Measurements from ENCODE around the gene IDH3G.

The IDH3G gene

DNA sequence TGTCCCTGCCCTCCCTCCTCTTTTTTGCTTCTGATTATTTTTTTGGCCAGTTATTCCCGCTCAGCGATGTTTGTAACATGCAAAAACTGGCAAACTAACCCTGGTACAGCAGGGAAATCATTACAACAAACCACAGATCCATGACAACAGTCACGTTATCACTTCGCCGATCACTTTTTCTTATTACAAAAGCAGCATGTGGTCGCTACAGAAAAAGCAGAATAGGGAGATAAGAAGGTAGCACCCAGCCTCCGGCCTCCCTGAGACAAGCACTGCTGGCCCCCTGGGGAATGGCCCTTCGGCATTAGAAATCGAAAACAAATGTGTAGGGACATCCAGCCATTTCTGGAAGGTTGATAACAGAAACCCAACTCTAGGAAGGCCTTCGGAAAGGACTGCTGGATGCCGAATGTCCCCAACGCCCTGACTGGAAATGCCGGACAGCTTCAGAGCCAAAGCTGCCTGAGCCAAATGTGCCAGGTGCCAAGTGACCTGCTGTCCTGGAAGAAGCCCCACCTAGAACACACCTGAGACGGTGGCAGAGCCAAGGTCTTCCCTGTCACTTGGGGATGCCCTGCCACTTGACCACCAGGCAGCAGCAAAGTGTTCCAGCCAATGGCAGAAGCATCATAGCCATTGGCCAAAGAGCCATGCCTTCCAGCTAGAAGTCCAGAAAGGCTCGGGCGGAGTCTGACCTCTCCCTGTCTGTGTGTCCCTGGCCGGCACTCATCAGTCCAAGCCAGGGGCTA lies 2.9 kb downstream of the IDH3G start:
- DNase-seq = no peak

- no peak for DNase-seq
These were observed 4.5 kb downstream of the IDH3G start for GRCh38 chrX:153789654-153790053.

GRCh38 chrX:153786669-153787068 lies 7.5 kb downstream of the IDH3G start:
- no peak for DNase-seq

GRCh38 chrX:153784325-153784967 lies 9.7 kb downstream of the IDH3G start:
- no peak for DNase-seq

DNA sequence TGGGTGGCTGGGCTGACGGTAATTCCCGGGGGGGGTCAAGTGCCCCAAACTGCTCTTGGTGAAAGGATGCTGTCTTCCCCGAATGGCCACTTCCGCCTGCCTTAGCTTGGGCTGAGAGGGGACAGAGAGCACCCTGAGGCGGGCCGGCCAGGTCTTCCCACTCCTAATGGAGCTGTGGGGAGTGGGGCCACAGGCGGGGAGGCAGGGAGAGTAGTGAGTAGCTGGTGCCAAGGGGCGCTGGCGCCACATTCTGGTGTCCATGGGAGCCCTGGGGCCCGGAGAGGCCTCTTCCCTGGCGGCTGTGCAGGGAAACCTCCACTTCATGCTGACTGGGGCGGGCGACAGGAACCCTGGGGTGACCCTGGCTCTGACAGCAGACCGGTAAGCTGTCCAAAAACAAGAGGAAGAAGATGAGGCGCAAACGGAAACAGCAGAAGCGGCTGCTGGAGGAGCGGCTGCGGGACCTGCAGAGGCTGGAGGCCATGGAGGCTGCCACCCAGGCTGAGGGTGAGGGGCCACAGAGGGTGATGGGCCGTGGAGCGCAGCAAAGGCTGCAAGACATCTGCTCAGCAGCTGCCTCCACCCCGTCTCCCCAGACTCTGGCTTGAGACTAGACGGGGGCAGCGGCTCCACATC lies 10.7 kb downstream of the IDH3G start:
- no peak for DNase-seq

DNA sequence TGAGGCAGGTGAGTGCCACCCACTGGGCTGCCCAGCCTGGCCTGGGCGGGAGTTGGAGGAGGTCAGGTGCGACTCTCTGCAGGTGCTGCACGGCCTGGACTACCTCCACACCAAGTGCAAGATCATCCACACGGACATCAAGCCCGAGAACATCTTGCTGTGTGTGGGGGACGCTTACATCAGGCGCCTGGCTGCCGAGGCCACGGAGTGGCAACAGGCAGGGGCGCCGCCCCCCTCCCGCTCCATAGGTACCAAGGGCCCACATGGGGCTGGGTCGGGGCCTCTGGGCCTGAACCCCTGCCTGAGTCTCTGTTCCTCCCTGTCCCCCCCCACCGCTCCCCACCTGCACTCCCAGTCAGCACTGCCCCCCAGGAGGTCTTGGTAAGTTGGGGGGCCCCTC lies 11.3 kb downstream of the IDH3G start:
- no peak for DNase-seq

DNA sequence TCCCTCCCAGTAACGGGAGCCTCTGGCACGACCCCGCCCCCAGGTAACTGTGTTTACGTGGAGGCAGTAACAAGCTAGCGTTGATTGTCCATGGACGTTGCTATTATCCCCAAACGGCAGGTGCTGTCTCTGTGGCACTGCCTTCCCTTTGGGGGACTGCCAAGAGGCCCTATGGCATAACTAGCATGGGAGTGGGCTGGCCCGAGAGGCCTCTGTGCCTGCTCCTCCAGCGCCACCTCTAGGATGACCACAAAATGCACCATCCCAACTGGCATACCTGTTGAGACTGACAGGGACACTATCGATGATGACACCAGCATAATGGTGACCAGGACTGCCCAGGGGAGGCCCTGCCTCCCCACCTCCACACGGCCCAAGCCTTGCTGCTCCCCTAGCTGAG lies 11.9 kb downstream of the IDH3G start:
- DNase-seq = no peak

- DNase-seq = no peak
These were observed 12.6 kb downstream of the IDH3G start for GRCh38 chrX:153781428-153782047.

GRCh38 chrX:153780678-153781427 lies 13.3 kb downstream of the IDH3G start, which contains the start of gene SRPK3:
Gene SRPK3 (plus strand): TSS chrX:153781041. CDS start chrX:153781087, 46 bp downstream.
- peak; percentile 5 for DNase-seq

- DNase-seq = no peak
These were observed 14.1 kb downstream of the IDH3G start for GRCh38 chrX:153779891-153780677.

GRCh38 chrX:153778684-153779101 lies 15.5 kb downstream of the IDH3G start:
- DNase-seq = no peak

GRCh38 chrX:153778181-153778580 lies 16.0 kb downstream of the IDH3G start:
- no peak for DNase-seq

DNA sequence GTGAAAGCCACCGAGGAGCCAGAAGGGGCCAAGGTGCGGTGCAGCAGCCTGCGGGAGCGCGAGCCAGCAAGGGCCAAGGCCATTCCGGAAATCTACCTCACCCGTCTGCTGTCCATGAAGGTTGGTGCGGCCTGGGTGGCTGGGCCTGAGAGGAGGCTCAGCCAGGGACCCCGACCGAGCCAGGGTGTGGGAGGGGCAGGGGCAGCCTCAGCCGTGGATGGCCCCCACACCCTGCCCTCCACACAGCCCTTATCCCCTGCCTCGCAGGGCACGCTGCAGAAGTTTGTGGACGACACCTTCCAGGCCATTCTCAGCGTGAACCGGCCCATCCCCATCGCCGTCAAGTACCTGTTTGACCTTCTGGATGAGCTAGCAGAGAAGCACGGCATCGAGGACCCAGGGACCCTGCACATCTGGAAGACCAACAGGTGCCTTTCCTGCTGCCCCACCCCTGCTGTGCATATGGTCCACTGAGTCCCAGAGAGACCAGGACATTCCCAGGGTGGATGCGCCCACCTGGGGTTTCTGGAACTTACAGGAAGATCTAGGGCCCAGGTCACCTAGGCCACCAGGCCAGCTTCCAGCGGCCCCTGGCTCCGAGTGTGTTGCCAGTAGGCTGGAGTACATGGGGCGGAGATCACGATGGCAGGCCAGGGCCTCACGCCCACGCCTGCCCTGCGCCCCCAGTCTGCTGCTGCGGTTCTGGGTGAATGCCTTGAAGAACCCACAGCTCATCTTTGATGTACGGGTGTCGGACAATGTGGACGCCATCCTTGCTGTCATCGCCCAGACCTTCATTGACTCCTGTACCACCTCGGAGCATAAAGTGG lies 16.7 kb downstream of the IDH3G start:
- no peak for DNase-seq

DNA sequence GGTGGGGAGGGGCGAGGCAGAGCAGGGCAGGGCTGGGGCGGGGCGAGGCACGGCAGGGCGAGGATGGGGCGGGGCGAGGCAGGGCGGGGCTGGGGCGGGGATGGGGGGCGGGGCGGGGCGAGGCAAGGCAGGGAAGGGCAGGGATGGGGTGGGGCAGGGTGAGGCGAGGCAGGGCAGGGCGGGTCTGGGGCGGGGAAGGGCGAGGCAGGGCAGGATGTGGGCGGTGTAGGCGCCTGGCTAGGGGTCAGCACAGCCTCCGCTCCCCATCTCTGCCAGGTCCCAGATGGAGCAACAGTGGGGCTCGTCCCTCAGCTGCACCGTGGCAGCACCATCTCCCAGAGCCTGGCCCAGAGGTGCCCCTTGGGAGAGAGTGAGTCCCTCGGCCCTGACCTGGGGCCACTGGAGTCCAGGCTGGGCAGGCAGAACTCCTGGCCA lies 17.5 kb downstream of the IDH3G start:
- DNase-seq = no peak

GRCh38 chrX:153776120-153776599 lies 18.0 kb downstream of the IDH3G start:
- no peak for DNase-seq

GRCh38 chrX:153775293-153776119 lies 18.7 kb downstream of the IDH3G start:
- DNase-seq = no peak

DNA sequence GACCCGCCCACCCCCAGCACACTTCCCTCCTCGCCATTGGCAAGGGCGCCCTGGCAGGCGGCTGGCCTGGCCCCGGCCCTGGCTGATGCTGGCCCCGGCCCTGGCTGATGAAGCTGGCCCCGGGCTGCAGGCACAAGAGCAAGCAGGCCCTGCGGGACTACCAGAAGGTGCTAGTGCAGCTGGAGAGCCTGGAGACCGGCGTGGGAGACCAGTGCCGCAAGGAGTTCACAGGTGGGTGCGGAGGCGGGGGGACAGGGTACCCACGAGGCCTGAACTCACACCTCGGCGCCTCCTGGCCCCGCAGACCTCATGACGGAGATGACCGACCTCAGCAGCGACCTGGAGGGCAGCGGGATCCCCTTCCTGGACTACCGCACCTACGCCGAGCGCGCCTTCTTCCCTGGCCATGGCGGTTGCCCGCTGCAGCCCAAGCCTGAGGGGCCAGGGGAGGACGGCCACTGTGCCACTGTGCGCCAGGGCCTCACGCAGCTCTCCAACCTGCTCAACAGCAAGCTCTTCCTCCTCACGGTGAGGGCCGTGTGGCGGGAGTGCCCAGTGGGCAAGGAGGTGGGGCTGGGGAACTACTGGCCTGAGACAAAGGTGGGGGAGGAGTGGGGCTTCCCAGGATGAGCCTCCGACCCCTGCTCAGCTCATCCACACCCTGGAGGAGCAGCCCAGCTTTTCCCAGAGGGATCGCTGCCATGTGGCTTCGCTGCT lies 19.4 kb downstream of the IDH3G start:
- DNase-seq = no peak

DNA sequence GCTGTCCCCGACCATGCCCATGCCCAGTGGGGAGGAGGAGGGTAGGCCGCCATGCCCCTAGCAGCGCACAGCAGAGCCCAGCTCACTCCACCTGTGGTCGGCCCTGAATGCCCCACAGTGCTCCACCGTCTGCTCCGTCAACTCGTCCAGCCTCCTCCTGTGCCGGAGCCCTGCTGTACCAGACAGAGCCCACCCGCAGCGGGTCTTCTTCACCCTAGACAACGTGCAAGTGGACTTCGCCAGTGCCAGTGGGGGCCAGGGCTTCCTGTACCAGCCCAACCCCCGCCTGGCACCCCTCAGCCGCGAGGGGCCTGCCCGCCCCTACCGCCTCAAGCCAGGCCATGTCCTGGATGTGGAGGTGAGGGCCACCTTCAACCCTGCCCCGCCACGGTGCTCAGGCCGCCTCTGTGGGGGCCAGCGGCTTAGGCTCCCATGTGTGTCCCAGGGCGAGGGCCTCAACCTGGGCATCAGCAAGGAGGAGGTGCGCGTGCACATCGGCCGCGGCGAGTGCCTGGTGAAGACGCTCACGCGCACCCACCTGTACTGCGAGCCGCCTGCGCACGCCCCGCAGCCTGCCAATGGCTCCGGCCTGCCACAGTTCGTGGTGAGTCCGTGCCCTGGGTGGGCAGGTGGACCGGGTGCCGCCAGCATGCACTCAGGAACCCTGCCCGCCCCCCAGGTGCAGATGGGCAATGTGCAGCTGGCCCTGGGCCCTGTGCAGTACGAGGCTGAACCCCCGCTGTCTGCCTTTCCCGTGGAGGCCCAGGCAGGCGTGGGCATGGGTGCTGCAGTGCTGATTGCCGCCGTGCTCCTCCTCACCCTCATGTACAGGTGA lies 20.2 kb downstream of the IDH3G start:
- DNase-seq = no peak
